ENCODE results near the gene SEC16B. TPM values are rescaled to one million over a fixed set of nuclear protein-coding genes. Genes with fewer than 3 reads are reported as not detected.

The SEC16B gene
- total and polyA plus RNA-seq, 8 donors = 2.8 to 16.9 (median 4.3) TPM

DNA sequence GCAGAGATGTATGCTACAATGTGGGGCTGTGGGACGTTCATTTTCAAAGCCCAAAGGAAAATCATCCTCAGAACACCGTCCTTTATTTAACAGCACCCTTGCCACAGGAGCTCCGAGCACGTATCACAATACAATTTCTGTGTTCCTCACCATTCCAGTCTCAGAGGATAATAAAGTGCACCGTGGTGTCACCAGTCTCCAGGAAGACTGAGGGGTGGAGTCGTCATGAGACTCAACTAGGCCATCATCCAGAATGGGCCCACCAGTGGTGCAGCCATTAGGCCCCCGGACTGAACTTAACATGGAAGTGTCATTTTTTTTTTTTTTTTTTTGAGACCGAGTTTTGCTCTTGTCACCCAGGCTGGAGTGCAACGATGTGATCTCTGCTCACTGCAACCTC lies 17.2 kb downstream of the SEC16B start:
- no peak overlapping the region for H3K27ac ChIP-seq
- ATAC-seq (no peak), FAIRE-seq (no peak), DNase-seq (no peak)
- TF ChIP-seq, protein P1, sequence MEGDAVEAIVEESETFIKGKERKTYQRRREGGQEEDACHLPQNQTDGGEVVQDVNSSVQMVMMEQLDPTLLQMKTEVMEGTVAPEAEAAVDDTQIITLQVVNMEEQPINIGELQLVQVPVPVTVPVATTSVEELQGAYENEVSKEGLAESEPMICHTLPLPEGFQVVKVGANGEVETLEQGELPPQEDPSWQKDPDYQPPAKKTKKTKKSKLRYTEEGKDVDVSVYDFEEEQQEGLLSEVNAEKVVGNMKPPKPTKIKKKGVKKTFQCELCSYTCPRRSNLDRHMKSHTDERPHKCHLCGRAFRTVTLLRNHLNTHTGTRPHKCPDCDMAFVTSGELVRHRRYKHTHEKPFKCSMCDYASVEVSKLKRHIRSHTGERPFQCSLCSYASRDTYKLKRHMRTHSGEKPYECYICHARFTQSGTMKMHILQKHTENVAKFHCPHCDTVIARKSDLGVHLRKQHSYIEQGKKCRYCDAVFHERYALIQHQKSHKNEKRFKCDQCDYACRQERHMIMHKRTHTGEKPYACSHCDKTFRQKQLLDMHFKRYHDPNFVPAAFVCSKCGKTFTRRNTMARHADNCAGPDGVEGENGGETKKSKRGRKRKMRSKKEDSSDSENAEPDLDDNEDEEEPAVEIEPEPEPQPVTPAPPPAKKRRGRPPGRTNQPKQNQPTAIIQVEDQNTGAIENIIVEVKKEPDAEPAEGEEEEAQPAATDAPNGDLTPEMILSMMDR (IDR thresholded peaks at IDR 0.05) = no peak
- intact Hi-C loops (cut with DNase I) = no loop called here
- H3K4me3 ChIP-seq = no peak overlapping the region
- no peaks in the 10 kb centered on the region for H3K27me3 ChIP-seq
- H3K9me3 ChIP-seq = no peaks in the 10 kb centered on the region
- no peaks in the 10 kb centered on the region for H3K4me1 ChIP-seq
- H3K36me3 ChIP-seq = no peaks in the 10 kb centered on the region
- WGBS, 2 donors = 90% methylated on average over 8 to 9 of the region's 9 CpGs

DNA sequence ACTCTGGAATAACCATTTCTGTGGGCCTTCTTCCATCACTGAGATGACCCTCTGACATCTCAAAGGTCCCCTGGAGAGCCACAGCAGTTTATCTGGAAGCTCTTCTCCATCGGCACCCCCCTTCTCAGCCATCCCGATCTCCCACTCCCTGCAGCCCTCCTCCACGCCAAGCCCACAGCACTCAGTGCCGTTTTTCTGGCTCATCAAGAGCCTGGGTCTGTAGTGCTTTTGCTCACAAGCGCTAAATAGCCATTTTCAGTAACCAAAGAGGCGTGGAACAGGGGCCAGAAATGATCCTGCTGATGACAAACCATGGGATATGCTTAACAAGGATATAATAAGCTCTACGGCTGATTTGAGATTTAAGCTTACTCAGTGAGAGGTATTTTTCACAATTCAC lies 17.6 kb downstream of the SEC16B start:
- Histone ChIP-seq H3K4me1 (no peaks in the 10 kb centered on the region), H3K9me3 (no peaks in the 10 kb centered on the region), H3K27me3 (no peaks in the 10 kb centered on the region), H3K27ac (no peak overlapping the region), H3K4me3 (no peak overlapping the region), H3K36me3 (no peaks in the 10 kb centered on the region)
- ATAC-seq (no peak), DNase-seq (no peak), FAIRE-seq (no peak)
- 82 to 87% methylated on average over 7 of the region's 7 CpGs for WGBS, 2 donors
- TF ChIP-seq, protein P1 (IDR thresholded peaks at IDR 0.05) = no peak
- intact Hi-C loops (cut with DNase I) = no loop called here

DNA sequence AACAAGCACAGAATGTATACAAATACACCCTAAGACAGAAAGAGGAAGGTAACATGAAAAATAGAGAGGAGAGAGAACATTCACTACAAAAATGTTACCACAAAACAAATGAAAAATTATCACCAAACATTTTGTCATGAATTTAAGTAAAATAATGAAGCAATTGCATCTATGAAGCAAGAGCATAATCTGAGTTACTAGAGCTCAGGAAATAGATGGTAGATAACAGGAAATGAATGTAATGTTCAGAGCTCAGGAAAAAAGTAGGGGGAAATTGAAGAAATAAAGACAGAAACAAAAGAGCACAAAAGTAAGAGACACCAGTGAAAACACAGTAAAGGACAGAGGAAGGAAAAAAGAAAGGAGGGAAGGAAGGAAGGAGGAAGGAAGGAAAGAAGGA lies 19.4 kb downstream of the SEC16B start:
- no peak overlapping the region for H3K4me3 ChIP-seq
- intact Hi-C loops (cut with DNase I) = no loop called here
- DNase-seq = no peak
- ATAC-seq = no peak
- no peaks in the 10 kb centered on the region for H3K9me3 ChIP-seq
- no peaks in the 10 kb centered on the region for H3K27me3 ChIP-seq
- TF ChIP-seq, protein P1 (IDR thresholded peaks at IDR 0.05) = no peak
- H3K36me3 ChIP-seq = no peaks in the 10 kb centered on the region
- H3K4me1 ChIP-seq = no peaks in the 10 kb centered on the region
- H3K27ac ChIP-seq = no peak overlapping the region
- no peak for FAIRE-seq

DNA sequence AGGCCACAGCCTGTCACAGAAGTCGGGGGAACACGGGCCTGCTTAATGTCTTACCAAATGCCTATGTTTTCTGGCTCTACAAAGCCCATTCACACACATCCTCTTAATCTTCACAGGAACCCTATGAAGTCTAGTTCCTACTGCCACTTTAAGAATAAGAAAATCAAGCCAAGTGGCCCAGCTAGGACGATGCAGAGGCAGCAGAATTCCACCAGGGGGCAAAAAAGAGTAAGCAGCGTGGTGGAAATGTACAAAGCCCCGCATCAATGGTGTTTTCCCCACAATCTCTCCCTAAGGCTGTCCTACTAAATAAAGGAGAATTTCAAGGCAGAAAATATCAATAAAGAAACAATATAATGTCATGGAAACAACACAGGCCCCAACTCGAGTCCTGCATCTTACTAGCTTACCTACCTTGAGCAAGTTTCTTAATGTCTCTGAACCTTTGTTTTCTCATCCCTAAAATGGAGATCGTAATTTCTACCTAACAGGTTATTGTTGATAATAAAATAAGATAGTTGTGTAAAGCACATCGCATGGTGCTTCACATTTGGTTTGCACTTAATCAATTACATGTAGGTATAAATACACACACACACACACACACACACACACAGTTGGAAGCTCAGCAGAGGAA lies 21.4 kb downstream of the SEC16B start:
- peak; percentile 81 for FAIRE-seq
- Histone ChIP-seq H3K27ac (no peak overlapping the region), H3K4me3 (no peak overlapping the region), H3K9me3 (no peaks in the 10 kb centered on the region), H3K27me3 (no peaks in the 10 kb centered on the region), H3K36me3 (peaks cover 0 to 7% (median 0%) of the 10 kb centered on the region in 3 donors), H3K4me1 (no peaks in the 10 kb centered on the region)
- intact Hi-C loops (cut with DNase I) = loop anchor here in 2 of 3 donors (5.0 to 10.0 kb wide), 2 partner anchors 1051 to 1054 kb away; no protein-coding TSS in a partner anchor
- peak; percentile 82 to 89 (median 86) for ATAC-seq
- 17 to 20% methylated on average over 8 of the region's 8 CpGs for WGBS, 2 donors
- peak in 3 of 6 donors; percentile 35 to 72 (median 38) for DNase-seq
- TF ChIP-seq, protein P1 (IDR thresholded peaks at IDR 0.05) = peak; percentile 62 to 85 (median 76)

DNA sequence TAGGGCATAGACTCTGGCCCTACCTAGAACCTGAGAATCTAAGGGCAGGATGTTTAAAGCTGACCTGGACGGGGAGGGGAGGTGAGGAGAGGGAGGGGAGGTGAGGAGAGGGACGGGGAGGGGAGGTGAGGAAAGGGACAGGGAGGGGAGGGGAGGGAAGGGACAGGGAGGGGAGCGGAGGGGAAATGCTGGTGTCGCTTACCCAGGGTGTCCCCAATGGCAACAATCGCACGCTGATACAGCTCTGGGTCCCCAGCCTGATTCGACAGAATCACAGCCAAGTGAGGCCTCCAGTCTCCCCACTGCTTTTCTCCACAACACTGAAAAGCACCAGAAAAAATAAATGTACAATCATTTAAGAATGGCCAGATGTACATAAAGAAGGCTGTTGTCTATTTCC lies 22.2 kb downstream of the SEC16B start:
- ATAC-seq = no peak
- DNase-seq = no peak
- Histone ChIP-seq H3K27me3 (no peaks in the 10 kb centered on the region), H3K36me3 (peaks cover 0 to 14% (median 0%) of the 10 kb centered on the region in 3 donors), H3K27ac (no peak overlapping the region), H3K9me3 (no peaks in the 10 kb centered on the region), H3K4me3 (no peak overlapping the region), H3K4me1 (no peaks in the 10 kb centered on the region)
- WGBS, 2 donors = 75 to 93% methylated on average over 5 to 7 of the region's 7 CpGs
- TF ChIP-seq, protein P1 (IDR thresholded peaks at IDR 0.05) = no peak
- intact Hi-C loops (cut with DNase I) = loop anchor here in 2 of 3 donors (5.0 to 10.0 kb wide), 2 partner anchors 1050 to 1053 kb away; no protein-coding TSS in a partner anchor
- FAIRE-seq = no peak
